Osteoblast (primary cell): ENCODE data around the gene FAHD1. TPM values are rescaled to one million over a fixed set of nuclear protein-coding genes. Genes with fewer than 3 reads are reported as not detected.

Experiments
- DNase-seq: peaks from one replicate; pipeline ENCODE4 v3.0.0; 2011; ENCODE audit warnings: low spot score, mixed read lengths; ENCODE audit not compliant: insufficient read length; ENCODE audit errors: missing footprints
- H2AFZ ChIP-seq: 2 replicates; pipeline ENCODE4 v1.6.0; 2011; ENCODE audit warnings: mild to moderate bottlenecking, low read length
- H3K27ac ChIP-seq: 2 replicates; pipeline ENCODE4 v1.5.1; 2011; ENCODE audit warnings: mild to moderate bottlenecking, low read depth, low read length, moderate library complexity
- H3K27me3 ChIP-seq: 2 replicates; pipeline ENCODE4 v1.6.0; 2012; ENCODE audit warnings: mild to moderate bottlenecking, control low read depth, inconsistent platforms, low read length, moderate library complexity; ENCODE audit not compliant: insufficient read depth
- H3K36me3 ChIP-seq: 2 replicates; pipeline ENCODE4 v1.5.1; 2011; ENCODE audit warnings: mild to moderate bottlenecking, low read length, control low read depth, moderate library complexity; ENCODE audit not compliant: insufficient read depth
- H3K4me1 ChIP-seq: 2 replicates; pipeline ENCODE4 v1.5.1; 2011; ENCODE audit warnings: mild to moderate bottlenecking, low read length, control low read depth, moderate library complexity; ENCODE audit not compliant: insufficient read depth
- H3K4me2 ChIP-seq: 2 replicates; pipeline ENCODE4 v1.6.0; 2011; ENCODE audit warnings: mild to moderate bottlenecking, low read length; ENCODE audit not compliant: insufficient read depth
- H3K4me3 ChIP-seq: fragments of 200-600 bp; sonication (generic); 3 replicates; pipeline ENCODE4 v1.5.1; 2012; ENCODE audit warnings: mild to moderate bottlenecking, low read length, inconsistent platforms; ENCODE audit not compliant: insufficient read depth
- H3K79me2 ChIP-seq: 2 replicates; pipeline ENCODE4 v1.6.0; 2012; ENCODE audit warnings: mild to moderate bottlenecking, low read length, control low read depth, inconsistent platforms; ENCODE audit not compliant: insufficient read depth
- H3K9me3 ChIP-seq: 2 replicates; pipeline ENCODE4 v1.5.1; 2011; ENCODE audit warnings: low read depth, low read length, control low read depth
- H4K20me1 ChIP-seq: 2 replicates; pipeline ENCODE4 v1.6.0; 2012; ENCODE audit warnings: mild to moderate bottlenecking, low read length, control low read depth; ENCODE audit not compliant: insufficient read depth
- total RNA-seq: library from RNA; depleted of rRNA; stranded (reverse); fragments of >200 nt; gene quantifications from 2 replicates; pipeline ENCODE4 v1.2.3, GENCODE V29; 2012
- TF ChIP-seq, protein P1 (sequence below): IDR thresholded peaks from 2 replicates; pipeline ENCODE4 v1.5.1; 2011; ENCODE audit warnings: mild to moderate bottlenecking, low read depth, low read length, moderate library complexity; ENCODE audit errors: extremely low read depth

FAHD1 gene
- total RNA-seq, 1 donor: 72.7 TPM

- TF ChIP-seq, protein P1, sequence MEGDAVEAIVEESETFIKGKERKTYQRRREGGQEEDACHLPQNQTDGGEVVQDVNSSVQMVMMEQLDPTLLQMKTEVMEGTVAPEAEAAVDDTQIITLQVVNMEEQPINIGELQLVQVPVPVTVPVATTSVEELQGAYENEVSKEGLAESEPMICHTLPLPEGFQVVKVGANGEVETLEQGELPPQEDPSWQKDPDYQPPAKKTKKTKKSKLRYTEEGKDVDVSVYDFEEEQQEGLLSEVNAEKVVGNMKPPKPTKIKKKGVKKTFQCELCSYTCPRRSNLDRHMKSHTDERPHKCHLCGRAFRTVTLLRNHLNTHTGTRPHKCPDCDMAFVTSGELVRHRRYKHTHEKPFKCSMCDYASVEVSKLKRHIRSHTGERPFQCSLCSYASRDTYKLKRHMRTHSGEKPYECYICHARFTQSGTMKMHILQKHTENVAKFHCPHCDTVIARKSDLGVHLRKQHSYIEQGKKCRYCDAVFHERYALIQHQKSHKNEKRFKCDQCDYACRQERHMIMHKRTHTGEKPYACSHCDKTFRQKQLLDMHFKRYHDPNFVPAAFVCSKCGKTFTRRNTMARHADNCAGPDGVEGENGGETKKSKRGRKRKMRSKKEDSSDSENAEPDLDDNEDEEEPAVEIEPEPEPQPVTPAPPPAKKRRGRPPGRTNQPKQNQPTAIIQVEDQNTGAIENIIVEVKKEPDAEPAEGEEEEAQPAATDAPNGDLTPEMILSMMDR: no peak
- H3K27me3 ChIP-seq: peaks cover 9% of the 10 kb centered on the region
Observed at GRCh38 chr16:1846416-1846815, 19.4 kb downstream of the FAHD1 start.

DNA sequence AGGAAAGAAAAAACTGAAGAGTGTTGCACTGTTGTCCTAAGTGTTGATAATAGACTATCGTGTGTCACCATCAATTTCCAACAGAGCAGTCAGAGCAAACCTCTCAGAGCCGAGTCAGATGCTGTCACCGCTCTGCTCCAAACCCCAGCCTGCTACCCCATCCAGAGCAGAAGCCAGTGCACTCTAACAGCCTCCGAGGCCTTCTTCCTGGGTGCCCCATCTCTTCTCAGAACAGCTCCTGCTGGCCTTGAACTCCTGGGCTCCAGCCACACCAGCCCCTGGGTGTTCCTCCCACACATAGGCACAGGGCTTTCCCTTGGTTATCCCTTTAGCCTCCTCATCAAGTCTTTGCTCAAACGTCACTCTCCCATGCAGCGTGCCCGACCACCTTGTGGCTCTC, 24.0 kb downstream of the FAHD1 start:
- Histone ChIP-seq H4K20me1 (no peaks in the 10 kb centered on the region), H3K27me3 (peaks cover 40% of the 10 kb centered on the region), H2AFZ (no peak overlapping the region), H3K4me2 (no peak overlapping the region), H3K9me3 (no peaks in the 10 kb centered on the region), H3K4me3 (no peak overlapping the region), H3K79me2 (no peaks in the 10 kb centered on the region), H3K4me1 (no peaks in the 10 kb centered on the region), H3K36me3 (no peaks in the 10 kb centered on the region), H3K27ac (no peak overlapping the region)
- no peak for DNase-seq
- TF ChIP-seq, protein P1: no peak

More at GRCh38 chr16:1846416-1846815, 19.4 kb downstream of the FAHD1 start:
- Histone ChIP-seq H4K20me1 (no peaks in the 10 kb centered on the region), H3K79me2 (no peaks in the 10 kb centered on the region), H3K9me3 (no peaks in the 10 kb centered on the region), H3K4me3 (no peak overlapping the region), H3K27ac (no peak overlapping the region), H3K36me3 (no peaks in the 10 kb centered on the region), H3K4me1 (no peaks in the 10 kb centered on the region), H2AFZ (no peak overlapping the region), H3K4me2 (no peak overlapping the region)
- no peak for DNase-seq

DNA sequence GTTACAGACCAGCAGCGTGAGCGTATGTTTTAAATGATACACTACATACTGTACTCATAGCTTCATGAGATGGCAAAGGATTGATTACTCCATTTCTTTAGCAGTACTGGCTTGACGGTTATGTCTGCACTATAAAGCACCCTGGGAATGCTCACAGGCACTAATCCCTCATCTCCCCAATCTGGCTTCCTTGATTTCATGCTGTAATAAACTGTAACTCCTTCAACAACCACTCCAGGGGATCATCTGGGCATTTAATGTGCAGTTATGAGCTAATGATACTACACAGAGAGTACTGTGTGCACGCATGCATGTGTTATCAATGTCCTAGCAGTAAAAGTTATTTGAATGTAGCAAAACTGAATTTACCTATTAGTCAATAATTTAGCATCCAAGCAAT, 24.8 kb downstream of the FAHD1 start:
- H3K9me3 ChIP-seq: no peaks in the 10 kb centered on the region
- H4K20me1 ChIP-seq: no peaks in the 10 kb centered on the region
- H3K27ac ChIP-seq: no peak overlapping the region
- no peak for DNase-seq
- H3K79me2 ChIP-seq: no peaks in the 10 kb centered on the region
- no peak overlapping the region for H3K4me3 ChIP-seq
- no peak overlapping the region for H3K4me2 ChIP-seq
- no peaks in the 10 kb centered on the region for H3K4me1 ChIP-seq
- no peak overlapping the region for H2AFZ ChIP-seq
- H3K36me3 ChIP-seq: no peaks in the 10 kb centered on the region
- TF ChIP-seq, protein P1: no peak
- H3K27me3 ChIP-seq: peaks cover 41% of the 10 kb centered on the region

DNA sequence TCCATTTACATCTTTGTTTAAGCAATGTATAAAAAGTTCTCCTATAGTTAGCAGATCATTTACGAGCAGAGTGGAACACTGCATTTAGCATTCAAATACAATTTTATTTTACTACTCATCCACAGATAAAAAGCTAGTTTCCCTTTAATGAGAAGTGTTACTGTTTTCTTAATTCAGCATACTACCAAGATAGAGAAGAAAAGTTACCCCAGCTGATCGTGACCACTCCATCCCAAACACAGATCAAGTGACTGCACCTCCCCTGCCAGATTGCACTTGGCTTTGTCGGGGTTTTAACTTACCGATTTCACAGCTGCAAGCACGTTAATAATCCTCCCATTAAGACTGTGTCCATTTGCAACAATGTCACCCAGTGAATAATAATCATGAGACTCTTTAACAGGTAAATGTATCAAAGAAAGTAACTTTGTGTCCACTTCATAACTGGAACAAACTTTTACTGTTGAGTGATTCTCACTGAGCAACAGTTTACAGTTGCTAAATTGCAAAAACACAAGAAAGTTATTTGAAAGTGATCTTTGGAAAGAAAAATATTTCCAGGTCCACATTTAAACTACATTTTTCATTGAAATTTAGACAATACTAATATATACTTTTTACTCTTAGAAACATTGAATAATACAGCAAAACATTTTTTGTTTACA, 30.6 kb downstream of the FAHD1 start:
- Histone ChIP-seq H2AFZ (no peak overlapping the region), H3K4me1 (no peaks in the 10 kb centered on the region), H3K9me3 (no peaks in the 10 kb centered on the region), H3K36me3 (no peaks in the 10 kb centered on the region), H3K79me2 (no peaks in the 10 kb centered on the region), H3K27ac (no peak overlapping the region), H3K4me3 (no peak overlapping the region), H3K27me3 (peaks cover 79% of the 10 kb centered on the region), H4K20me1 (no peaks in the 10 kb centered on the region), H3K4me2 (no peak overlapping the region)
- DNase-seq: no peak
- TF ChIP-seq, protein P1: no peak
